Gastrocnemius medialis (tissue), 4 donors: ENCODE results near the gene GALK2. TPM values are rescaled to one million over a fixed set of nuclear protein-coding genes. Genes with fewer than 3 reads are reported as not detected.

Experiments used
- ATAC-seq, 2 donors: fragments of 150-250 bp; one replicate each; pipeline ENCODE4 v1.9.1; 2016
- DNase-seq, 2 donors: peaks; one replicate each; pipeline ENCODE4 v3.0.0-alpha.2; 2019
- H3K27ac ChIP-seq, 4 donors: fragments of 200-600 bp; sonication (generic); 1 replicate in 1 of 4; 2 replicates in 3 of 4; pipeline ENCODE4 v1.5.1; 2016 to 2018; ENCODE audit warnings: mild to moderate bottlenecking in 2 of 4, moderate library complexity in 1 of 4
- H3K27me3 ChIP-seq, 3 donors: fragments of 200-600 bp; sonication (generic) in 2 of 3; 1 replicate in 1 of 3; 2 replicates in 2 of 3; pipeline versions ENCODE4 v1.5.1 to v1.6.0; 2016 to 2019; ENCODE audit warnings: mild to moderate bottlenecking in 1 of 3, moderate library complexity in 1 of 3
- H3K36me3 ChIP-seq, 2 donors: fragments of 200-600 bp; sonication (generic) in 1 of 2; one replicate each; pipeline ENCODE4 v1.5.1; 2017 to 2018
- H3K4me1 ChIP-seq, 2 donors: fragments of 200-600 bp; sonication (generic) in 1 of 2; one replicate each; pipeline ENCODE4 v1.5.1; 2016 to 2017; ENCODE audit warnings: mild to moderate bottlenecking in 2 of 2
- H3K4me3 ChIP-seq, 4 donors: fragments of 200-600 bp; sonication (generic) in 3 of 4; 1 replicate in 1 of 4; 2 replicates in 3 of 4; pipeline ENCODE4 v1.5.1; 2016 to 2019; ENCODE audit warnings: mild to moderate bottlenecking in 2 of 4
- H3K9me3 ChIP-seq, 3 donors: fragments of 200-600 bp; sonication (generic) in 2 of 3; 1 replicate in 1 of 3; 2 replicates in 2 of 3; pipeline ENCODE4 v1.5.1; 2016 to 2019
- CTCF ChIP-seq, 5 experiments: fragments of 450-650 bp in 3 of 5; fragments of 200-600 bp in 2 of 5; sonication (generic) in 2 of 5; IDR thresholded peaks in 4 of 5; conservative IDR thresholded peaks in 1 of 5; 1 replicate in 4 of 5; 2 replicates in 1 of 5; pipeline ENCODE4 v1.5.1; 2016 to 2019; ENCODE audit warnings: antibody characterized with exemption in 5 of 5, mild to moderate bottlenecking in 3 of 5, moderate library complexity in 3 of 5
- POLR2A ChIP-seq, 2 donors: fragments of 450-650 bp; IDR thresholded peaks; one replicate each; pipeline ENCODE4 v1.6.1; 2017; ENCODE audit warnings: antibody characterized with exemption in 2 of 2, mild to moderate bottlenecking in 2 of 2, moderate library complexity in 2 of 2
- in situ Hi-C, 4 donors: fragments of 200-750 bp; cut with MboI; loops; one replicate each; pipeline versions ENCODE4 v1.15.0 to v1.8.0; 2017; ENCODE audit warnings: low sequenced_read_pairs in 4 of 4
- intact Hi-C: fragments of 100-400 bp; cut with DNase I; formaldehyde crosslinking; loops from one replicate; pipeline ENCODE4 v1.15.1; 2023; ENCODE audit warnings: low total_unique reads
- total RNA-seq, 4 donors: library from RNA; depleted of rRNA; stranded (reverse); fragments of >200 nt; gene quantifications; one replicate each; pipeline versions ENCODE4 v1.1.0 to v1.2.3, GENCODE V29; 2016

Gene GALK2
- total RNA-seq, 4 donors from 2014 or later, result 19.1 to 29.5 (median 22.9) TPM

GRCh38 chr15:49229922-49230321, 59.9 kb downstream of the GALK2 start:
- Histone ChIP-seq H3K4me1 (peaks cover 4 to 5% of the 10 kb centered on the region in 2 donors), H3K4me3 (no peak overlapping the region), H3K27ac (no peak overlapping the region), H3K27me3 (no peaks in the 10 kb centered on the region), H3K9me3 (no peaks in the 10 kb centered on the region), H3K36me3 (no peaks in the 10 kb centered on the region)
- ATAC-seq (no peak), DNase-seq (no peak)
- intact Hi-C loops, result no loop called here
- in situ Hi-C loops, result loop anchor here (5.0 to 25.0 kb wide), 6 partner anchors 65 to 915 kb away; partner anchors contain the start of genes FGF7 (in 4 of the 4), DTWD1 (in 1 of the 4) and FAM227B (in 1 of the 4)
- TF ChIP-seq POLR2A (IDR thresholded peaks at IDR 0.05), result no peak
- TF ChIP-seq CTCF (IDR thresholded peaks at IDR 0.05 in 4 of 5, conservative IDR thresholded peaks at IDR 0.05 in 1 of 5), result no peak

- no peaks in the 10 kb centered on the region for H3K27me3 ChIP-seq
- DNase-seq (no peak), ATAC-seq (no peak)
- intact Hi-C loops (no loop called here), in situ Hi-C loops (loop anchor here in 3 of 4 donors (5.0 to 25.0 kb wide), 6 partner anchors 62 to 912 kb away; partner anchors contain the start of genes FGF7 (in 3 of the 3), DTWD1 (in 1 of the 3) and FAM227B (in 1 of the 3))
- H3K4me3 ChIP-seq, result no peak overlapping the region
- no peaks in the 10 kb centered on the region for H3K36me3 ChIP-seq
- H3K9me3 ChIP-seq, result no peaks in the 10 kb centered on the region
- no peak for TF ChIP-seq POLR2A (IDR thresholded peaks at IDR 0.05)
- TF ChIP-seq CTCF (IDR thresholded peaks at IDR 0.05 in 4 of 5, conservative IDR thresholded peaks at IDR 0.05 in 1 of 5), result no peak
- no peak overlapping the region for H3K27ac ChIP-seq
- peaks cover 12 to 14% of the 10 kb centered on the region in 2 donors for H3K4me1 ChIP-seq
Measured at GRCh38 chr15:49232236-49232806, 62.3 kb downstream of the GALK2 start.

- Histone ChIP-seq H3K9me3 (no peaks in the 10 kb centered on the region), H3K36me3 (no peaks in the 10 kb centered on the region), H3K27ac (no peak overlapping the region), H3K27me3 (no peaks in the 10 kb centered on the region), H3K4me3 (no peak overlapping the region), H3K4me1 (peaks cover 6 to 22% of the 10 kb centered on the region in 2 donors)
- DNase-seq (peak; percentile 40 to 42), ATAC-seq (peak; percentile 86 to 89)
- TF ChIP-seq POLR2A (IDR thresholded peaks at IDR 0.05) (no peak), CTCF (IDR thresholded peaks at IDR 0.05 in 4 of 5, conservative IDR thresholded peaks at IDR 0.05 in 1 of 5) (peak; percentile 64 to 88 (median 77))
- in situ Hi-C loops, result loop anchor here in 3 of 4 donors (10.0 to 25.0 kb wide), 5 partner anchors 59 to 909 kb away; partner anchors contain the start of genes DTWD1 (in 1 of the 3), FAM227B (in 1 of the 3) and FGF7 (in 1 of the 3)
- intact Hi-C loops, result loop anchor here (1.0 to 5.0 kb wide), 3 partner anchors 187 to 912 kb away; no protein-coding TSS in a partner anchor
Measured at GRCh38 chr15:49235446-49236124, 65.5 kb downstream of the GALK2 start.

GRCh38 chr15:49236869-49237268, 66.8 kb downstream of the GALK2 start:
- TF ChIP-seq CTCF (IDR thresholded peaks at IDR 0.05 in 4 of 5, conservative IDR thresholded peaks at IDR 0.05 in 1 of 5), result no peak
- no peak for TF ChIP-seq POLR2A (IDR thresholded peaks at IDR 0.05)
- H3K27ac ChIP-seq, result no peak overlapping the region
- H3K36me3 ChIP-seq, result no peaks in the 10 kb centered on the region
- in situ Hi-C loops, result loop anchor here in 3 of 4 donors (10.0 to 25.0 kb wide), 5 partner anchors 58 to 908 kb away; partner anchors contain the start of genes DTWD1 (in 1 of the 3), FAM227B (in 1 of the 3) and FGF7 (in 1 of the 3)
- DNase-seq (no peak), ATAC-seq (no peak)
- no peaks in the 10 kb centered on the region for H3K9me3 ChIP-seq
- H3K27me3 ChIP-seq, result no peaks in the 10 kb centered on the region
- H3K4me3 ChIP-seq, result no peak overlapping the region
- peaks cover 6 to 22% of the 10 kb centered on the region in 2 donors for H3K4me1 ChIP-seq
- intact Hi-C loops, result loop anchor here (5.0 kb wide), 2 partner anchors 770 to 910 kb away; no protein-coding TSS in a partner anchor
